Retinal pigment epithelial cell (primary cell): ENCODE data around the gene DNM2.
A peak's percentile ranks its signal among the peaks of the same experiment; 100 is the strongest.

Experiments used
- DNase-seq: peaks from one replicate; pipeline ENCODE4 v3.0.0-alpha.2; 2010; ENCODE audit warnings: low read depth
- H3K4me3 ChIP-seq: 2 replicates; pipeline ENCODE4 v1.5.1; 2011; ENCODE audit warnings: mild to moderate bottlenecking, low read length, control low read depth, moderate library complexity
- CTCF ChIP-seq: conservative IDR thresholded peaks from 2 replicates; pipeline ENCODE4 v1.5.1; 2011; ENCODE audit warnings: low read depth, low read length, control low read depth, inconsistent platforms

Gene DNM2

DNA sequence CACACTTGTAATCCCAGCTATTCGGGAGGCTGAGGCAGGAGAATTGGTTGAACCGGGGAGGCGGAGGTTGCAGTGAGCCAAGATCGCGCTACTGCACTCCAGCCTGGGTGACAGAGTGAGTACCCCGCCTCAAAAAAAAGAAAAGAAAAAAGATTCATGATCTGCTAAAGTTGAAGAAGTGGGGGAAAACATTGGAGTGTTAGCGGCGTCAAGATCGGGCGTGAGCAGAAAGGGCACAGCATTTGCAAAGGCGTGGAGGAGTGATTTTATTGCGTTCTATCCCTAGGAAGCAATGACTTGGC is 874 bp upstream of the DNM2 start:
- no peak for TF ChIP-seq CTCF
- DNase-seq = no peak
- H3K4me3 ChIP-seq = peak overlapping the region; percentile 26

DNA sequence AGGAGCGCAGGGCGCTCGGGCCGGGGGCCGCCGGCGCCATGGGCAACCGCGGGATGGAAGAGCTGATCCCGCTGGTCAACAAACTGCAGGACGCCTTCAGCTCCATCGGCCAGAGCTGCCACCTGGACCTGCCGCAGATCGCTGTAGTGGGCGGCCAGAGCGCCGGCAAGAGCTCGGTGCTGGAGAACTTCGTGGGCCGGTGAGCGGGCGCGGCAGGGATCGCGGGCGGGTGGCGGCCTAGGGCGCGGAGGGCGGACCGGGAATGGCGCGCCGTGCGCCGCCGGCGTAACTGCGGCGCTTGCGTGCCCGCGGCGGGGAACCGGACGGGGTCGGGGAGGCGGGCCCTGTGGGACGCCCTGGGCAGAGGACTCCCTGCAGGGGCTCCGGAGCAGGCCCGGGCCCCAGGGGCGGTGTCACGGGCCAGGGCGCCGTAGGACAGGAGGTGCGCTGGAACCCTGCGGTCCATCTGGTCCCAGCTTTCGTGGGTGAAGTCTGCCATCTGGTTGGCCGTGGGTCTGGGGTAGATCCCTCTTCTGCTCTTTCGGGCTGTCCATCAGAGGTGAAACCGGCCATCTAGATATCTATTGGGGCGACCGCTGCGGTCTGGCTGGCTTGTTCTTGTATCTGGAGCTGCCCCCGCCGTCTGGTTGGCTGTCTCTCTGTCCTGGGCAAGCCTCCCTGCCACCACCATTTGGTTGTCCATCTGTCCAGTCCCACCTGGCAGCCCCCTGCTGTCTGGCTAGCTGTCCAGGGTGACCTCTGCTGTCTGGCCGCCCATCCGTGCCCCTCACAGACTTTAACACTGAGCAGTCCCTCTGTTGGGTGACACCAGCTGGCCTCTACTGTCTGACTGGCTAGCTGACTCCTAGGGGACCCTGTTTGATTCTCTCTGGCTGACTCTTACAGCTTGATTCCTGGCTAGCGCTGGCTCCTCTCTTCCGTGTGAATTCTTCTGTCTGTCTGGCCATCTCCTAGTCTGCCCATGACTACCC is 622 bp downstream of the DNM2 start:
- no peak for TF ChIP-seq CTCF
- no peak for DNase-seq
- peak overlapping the region; percentile 91 for H3K4me3 ChIP-seq

- H3K4me3 ChIP-seq = peak overlapping the region; percentile 91
These were observed 1.6 kb downstream of the DNM2 start for GRCh38 chr19:10719466-10719961.

DNA sequence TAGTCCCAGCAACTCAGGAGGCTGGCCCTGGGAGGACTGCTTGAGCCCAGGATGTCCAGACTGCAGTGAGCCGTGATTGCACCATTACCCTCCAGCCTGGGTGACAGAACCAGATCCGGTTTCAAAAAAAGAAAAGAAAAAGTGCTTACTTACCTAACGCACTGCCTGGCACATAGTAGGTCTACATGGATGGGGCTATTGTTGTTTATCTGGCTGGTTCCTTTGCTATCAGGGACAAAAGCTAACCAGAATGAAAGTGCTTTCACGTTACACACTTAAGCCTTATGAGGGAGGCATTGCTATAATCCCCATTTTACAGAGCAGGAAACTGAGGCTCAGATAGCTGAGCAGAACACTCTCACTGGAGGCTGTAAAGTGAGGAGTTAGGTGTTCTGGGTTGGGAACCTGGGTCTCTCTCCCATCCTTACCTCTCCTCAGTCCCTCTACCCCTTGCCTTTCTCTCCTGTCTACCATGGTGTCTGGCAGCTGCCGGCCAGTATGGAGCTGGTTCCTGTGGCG is 2.8 kb downstream of the DNM2 start:
- no peak for DNase-seq

More at GRCh38 chr19:10719466-10719961, 1.6 kb downstream of the DNM2 start:
- DNase-seq = no peak
- no peak for TF ChIP-seq CTCF

DNA sequence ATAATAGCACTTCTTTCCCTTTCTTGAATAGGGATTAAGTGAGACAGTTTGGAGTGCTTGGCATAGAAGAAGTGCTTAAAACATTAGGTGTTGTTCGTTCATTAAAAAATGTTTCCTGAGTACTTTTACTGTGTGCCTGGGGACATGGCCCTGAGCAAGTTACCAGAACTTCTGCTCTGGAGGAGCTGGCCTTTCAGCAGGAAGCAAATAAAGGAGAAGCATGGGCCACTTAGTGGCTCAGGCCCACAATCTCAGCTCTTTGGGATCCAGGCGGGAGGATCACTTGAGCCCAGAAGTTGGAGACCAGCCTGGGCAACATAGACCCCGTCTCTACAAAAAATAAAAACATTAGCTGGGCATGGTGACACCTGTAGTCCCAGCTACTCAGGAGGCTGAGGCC is 5.7 kb downstream of the DNM2 start:
- TF ChIP-seq CTCF = no peak
- no peak overlapping the region for H3K4me3 ChIP-seq
- DNase-seq = no peak

More for the DNA sequence above, 2.8 kb downstream of the DNM2 start:
- H3K4me3 ChIP-seq = no peak overlapping the region
- no peak for TF ChIP-seq CTCF

DNA sequence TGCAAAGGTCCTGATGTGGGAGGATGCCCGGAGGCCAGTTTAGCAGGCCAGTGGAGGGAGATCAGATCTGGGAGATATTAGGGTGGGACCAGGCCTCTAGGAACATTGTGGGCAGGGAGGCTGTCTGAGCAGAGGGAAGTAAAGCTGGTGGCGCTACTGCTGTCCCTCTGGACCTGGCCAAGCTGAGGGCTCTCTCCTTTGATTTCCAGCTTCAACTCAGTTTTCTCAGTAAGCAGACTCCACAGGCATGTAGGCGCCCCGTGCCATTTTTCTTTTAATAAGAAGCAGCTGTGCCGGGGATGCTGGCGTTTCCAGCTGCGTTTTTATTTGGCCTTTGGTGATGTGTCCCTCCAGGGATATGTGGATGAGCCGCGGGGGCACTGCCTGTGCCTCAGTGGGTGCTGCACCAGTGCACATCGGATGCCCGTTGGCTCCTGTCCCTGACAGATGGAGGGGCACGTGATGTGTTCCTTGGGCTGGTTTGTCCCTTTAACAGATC is 6.7 kb downstream of the DNM2 start:
- no peak overlapping the region for H3K4me3 ChIP-seq
- no peak for DNase-seq
- TF ChIP-seq CTCF = no peak
